K562 (cell line): ENCODE data around the gene NTM. TPM values are rescaled to one million over a fixed set of nuclear protein-coding genes. Genes with fewer than 3 reads are reported as not detected.

Experiments used
- ATAC-seq: fragments of 200-7000 bp; cut with Tn5 transposase; 3 replicates; pipeline ENCODE4 v1.9.1; 2020; ENCODE audit warnings: moderate library complexity
- BruUV-seq: library from RNA; stranded (reverse); fragments of 400-500 nt; replicated peaks from 2 replicates; lab custom pipeline; 2021; lab: Mats Ljungman, UMichigan
- CTCF ChIA-PET: fragments of 300-600 bp; formaldehyde crosslinking; extraction: SDS; loops from one replicate; lab custom pipeline; 2021; ENCODE audit warnings: low intra/inter-chr PET ratio; lab: Yijun Ruan, JAX
- POLR2A ChIA-PET: fragments of 300-600, 350-650 bp; sonication (Branson Sonifier 250); formaldehyde crosslinking; extraction: SDS; loops from one replicate; lab custom pipeline; 2021; ENCODE audit warnings: antibody characterized with exemption, inconsistent platforms; lab: Yijun Ruan, JAX
- DNase-seq, 4 experiments: peaks; one replicate each; pipeline versions ENCODE4 v3.0.0 to v3.0.0-alpha.2; 2011 to 2018; ENCODE audit warnings: low spot score in 3 of 4, mixed read lengths in 3 of 4; ENCODE audit errors: extremely low read depth in 1 of 4
- FAIRE-seq: peaks from 2 replicates; lab custom pipeline; 2011; peaks lifted over from hg19 to GRCh38; lab: Jason Lieb, UNC
- H2AFZ ChIP-seq: 2 replicates; pipeline ENCODE4 v1.6.0; 2011; ENCODE audit warnings: low read depth, low read length, control low read depth, inconsistent platforms
- H3K27ac ChIP-seq: fragments of 200-600 bp; 3 replicates; pipeline ENCODE4 v1.8.0; 2011; ENCODE audit warnings: low read depth, mild to moderate bottlenecking, control low read depth, inconsistent platforms, low read length, moderate library complexity, mixed read lengths; ENCODE audit errors: extremely low read depth
- H3K27me3 ChIP-seq, 2 experiments: fragments of 300-600 bp in 1 of 2; 2 replicates in 1 of 2; 3 replicates in 1 of 2; pipeline versions ENCODE4 v1.6.0 to v1.8.0; 2011; ENCODE audit warnings: inconsistent platforms in 2 of 2, low read length in 2 of 2, mild to moderate bottlenecking in 1 of 2, mixed read lengths in 1 of 2, moderate library complexity in 1 of 2; ENCODE audit not compliant: control insufficient read depth in 2 of 2, insufficient read depth in 2 of 2
- H3K36me3 ChIP-seq: fragments of 300-600 bp; 3 replicates; pipeline ENCODE4 v1.8.0; 2011; ENCODE audit warnings: mild to moderate bottlenecking, low read length, inconsistent platforms; ENCODE audit not compliant: control insufficient read depth, insufficient read depth
- H3K4me1 ChIP-seq, 2 experiments: fragments of 200-600 bp in 1 of 2; replicated peaks in 1 of 2; 2 replicates in 1 of 2; 3 replicates in 1 of 2; pipeline versions ENCODE4 v1.5.1 to v1.8.0; 2011; ENCODE audit warnings: inconsistent platforms in 2 of 2, low read length in 2 of 2, mild to moderate bottlenecking in 1 of 2, mixed read lengths in 1 of 2, moderate library complexity in 1 of 2; ENCODE audit not compliant: control insufficient read depth in 2 of 2, insufficient read depth in 2 of 2
- H3K4me2 ChIP-seq: 2 replicates; pipeline ENCODE4 v1.6.1; 2011; ENCODE audit warnings: low read length, control low read depth, inconsistent platforms, mixed read lengths; ENCODE audit not compliant: insufficient read depth
- H3K4me3 ChIP-seq: fragments of 200-600 bp; sonication (generic), shearing (Covaris generic); 2 replicates; pipeline ENCODE4 v1.5.1; 2016; ENCODE audit warnings: control low read depth, inconsistent platforms
- H3K79me2 ChIP-seq: fragments of 200-600 bp; 3 replicates; pipeline ENCODE4 v1.8.0; 2011; ENCODE audit warnings: low read length, inconsistent platforms; ENCODE audit not compliant: control insufficient read depth, insufficient read depth
- H3K9ac ChIP-seq, 2 experiments: 2 replicates each; pipeline versions ENCODE4 v1.6.0 to v1.6.1; 2011; ENCODE audit warnings: low read depth in 2 of 2, low read length in 2 of 2, control low read depth in 1 of 2, inconsistent platforms in 1 of 2, mild to moderate bottlenecking in 1 of 2, mixed read lengths in 1 of 2; ENCODE audit not compliant: insufficient read depth in 1 of 2
- H3K9me1 ChIP-seq: one replicate; pipeline ENCODE4 v1.6.0; 2011; ENCODE audit warnings: inconsistent platforms, mild to moderate bottlenecking, low read length, moderate library complexity; ENCODE audit not compliant: control insufficient read depth, insufficient read depth
- H3K9me3 ChIP-seq: replicated peaks from 2 replicates; pipeline ENCODE4 v1.5.1; 2011; ENCODE audit warnings: low read depth, low read length, inconsistent platforms; ENCODE audit not compliant: control insufficient read depth, insufficient read depth
- H4K20me1 ChIP-seq: replicated peaks from 2 replicates; pipeline ENCODE4 v1.6.1; 2011; ENCODE audit warnings: low read length, inconsistent platforms, mixed read lengths; ENCODE audit not compliant: control insufficient read depth, insufficient read depth
- ADNP ChIP-seq: fragments of 200-800 bp; sonication (Bioruptor generic); IDR thresholded peaks from 2 replicates; pipeline ENCODE4 v1.6.1; 2016; ENCODE audit warnings: missing genetic modification characterization, missing compliant biosample characterization
- FOXP4 ChIP-seq: sonication (generic); formaldehyde crosslinking; IDR thresholded peaks from 2 replicates; pipeline ENCODE4 v1.8.0; 2022; ENCODE audit warnings: mild to moderate bottlenecking, missing genetic modification reagents, borderline replicate concordance
- MCM3 ChIP-seq: fragments of 450-650 bp; IDR thresholded peaks from 2 replicates; pipeline ENCODE4 v1.6.1; 2016
- MTA1 ChIP-seq: fragments of 450-650 bp; IDR thresholded peaks from 2 replicates; pipeline ENCODE4 v1.6.1; 2017; ENCODE audit warnings: borderline replicate concordance
- MTA3 ChIP-seq: fragments of 450-650 bp; formaldehyde crosslinking; IDR thresholded peaks from 2 replicates; pipeline ENCODE4 v1.6.1; 2017; ENCODE audit warnings: mild to moderate bottlenecking, borderline replicate concordance
- NCOA1 ChIP-seq: fragments of 450-650 bp; IDR thresholded peaks from 2 replicates; pipeline ENCODE4 v1.6.1; 2016; ENCODE audit warnings: low read depth
- PRDM10 ChIP-seq: fragments of 450-650 bp; IDR thresholded peaks from 2 replicates; pipeline ENCODE4 v1.6.1; 2018; ENCODE audit not compliant: partially characterized antibody
- PTRF ChIP-seq: fragments of 450-650 bp; IDR thresholded peaks from 2 replicates; pipeline ENCODE4 v1.6.1; 2016; ENCODE audit warnings: mild to moderate bottlenecking, missing genetic modification characterization, missing compliant biosample characterization
- SMAD2 ChIP-seq: fragments of 150-350 bp; IDR thresholded peaks from 2 replicates; pipeline ENCODE4 v1.6.1; 2014; ENCODE audit warnings: low read depth, mild to moderate bottlenecking, low read length
- SP1 ChIP-seq: sonication (generic); formaldehyde crosslinking; IDR thresholded peaks from 2 replicates; pipeline ENCODE4 v1.8.1; 2022; ENCODE audit warnings: mild to moderate bottlenecking, missing genetic modification reagents
- SRSF3 ChIP-seq: fragments of 200-400 bp; formaldehyde crosslinking; IDR thresholded peaks from 2 replicates; pipeline ENCODE4 v1.6.1; 2016; ENCODE audit warnings: mild to moderate bottlenecking, low read length, moderate library complexity; ENCODE audit not compliant: insufficient read depth
- STAT5A ChIP-seq: IDR thresholded peaks from 2 replicates; pipeline ENCODE4 v1.6.1; 2012; ENCODE audit warnings: low read length, inconsistent platforms, borderline replicate concordance
- ZBTB17 ChIP-seq: fragments of 450-650 bp; formaldehyde crosslinking; IDR thresholded peaks from 2 replicates; pipeline ENCODE4 v1.4.0; 2020; ENCODE audit warnings: mild to moderate bottlenecking
- ZNF165 ChIP-seq: fragments of 250-450 bp; sonication (Bioruptor Pico); IDR thresholded peaks from 2 replicates; pipeline ENCODE4 v1.4.0; 2020; ENCODE audit warnings: borderline replicate concordance
- ZNF324 ChIP-seq: fragments of 250-450 bp; sonication (Bioruptor Pico); IDR thresholded peaks from 2 replicates; pipeline ENCODE4 v1.4.0; 2020; ENCODE audit warnings: mild to moderate bottlenecking
- ZNF551 ChIP-seq: fragments of 250-450 bp; sonication (Bioruptor Pico); IDR thresholded peaks from 2 replicates; pipeline ENCODE4 v1.5.0; 2021; ENCODE audit warnings: mild to moderate bottlenecking, moderate library complexity
- ZNF655 ChIP-seq: fragments of 250-450 bp; sonication (Bioruptor Pico); IDR thresholded peaks from 2 replicates; pipeline ENCODE4 v1.5.0; 2021
- WGBS: fragments of 100-300 bp; shearing (Covaris generic); methylation state at CpG from one replicate; pipeline ENCODE4 v1.1.6; 2016; ENCODE audit warnings: low coverage, mixed read lengths; ENCODE audit not compliant: insufficient coverage; ENCODE audit errors: missing lambda C conversion rate; 5-methylcytosine and 5-hydroxymethylcytosine counted together
- in situ Hi-C: fragments of 300-500 bp; cut with MboI; formaldehyde crosslinking; loops from 4 replicates; pipeline ENCODE4 v1.15.0; 2018; ENCODE audit warnings: inconsistent platforms, mixed read lengths
- intact Hi-C: fragments of 100-400 bp; cut with micrococcal nuclease; formaldehyde crosslinking; loops from 2 replicates; pipeline ENCODE4 v1.14.2; 2022
- polyA plus RNA-seq, 8 experiments: library from polyadenylated mRNA; depleted of rRNA in 4 of 8; stranded (reverse) in 5 of 8; unstranded in 3 of 8; fragments of >200 nt; fragmentation: Nextera tagmentation in 2 of 8; fragmentation: Illumina TruSeq in 1 of 8; extraction: Ambion mirVana in 2 of 8; extraction: Trizol in 1 of 8; gene quantifications; 2 replicates each; pipeline versions ENCODE4 v1.2.1 to v1.2.3, GENCODE V29; 2011 to 2014; ENCODE audit warnings: inconsistent platforms in 1 of 8, missing spikeins in 1 of 8
- total RNA-seq, 7 experiments: library from RNA; depleted of rRNA in 6 of 7; stranded (reverse); fragments of >200 nt in 6 of 7; fragmentation: Illumina TruSeq in 2 of 7; extraction: Trizol in 2 of 7; gene quantifications; 2 replicates each; pipeline versions ENCODE4 v1.2.1 to v1.2.3, GENCODE V29; 2011 to 2021; ENCODE audit warnings: low replicate concordance in 1 of 7

NTM gene
- total and polyA plus RNA-seq, 9 of the 15 experiments (the other 6 are each of a cell fraction or from before 2014, with no cell fraction given) = not detected

- TF ChIP-seq NCOA1 = no peak
- no peak for TF ChIP-seq ZNF165
- no peak for TF ChIP-seq PTRF (tag)
- TF ChIP-seq ZNF655 (CRISPR knock-in tag) = no peak
Observed at GRCh38 chr11:131425285-131425684, 54.9 kb downstream of the NTM start (continued).

GRCh38 chr11:131428853-131429252, 58.4 kb downstream of the NTM start:
- ATAC-seq = no peak
- Histone ChIP-seq H3K4me2 (no peak overlapping the region), H2AFZ (no peak overlapping the region), H3K36me3 (no peaks in the 10 kb centered on the region), H3K9ac (no peak overlapping the region), H3K4me1 (no peaks in the 10 kb centered on the region), H4K20me1 (no peaks in the 10 kb centered on the region), H3K9me1 (no peaks in the 10 kb centered on the region), H3K9me3 (no peaks in the 10 kb centered on the region), H3K27me3 (no peaks in the 10 kb centered on the region), H3K79me2 (no peaks in the 10 kb centered on the region), H3K4me3 (no peak overlapping the region), H3K27ac (no peak overlapping the region)
- BruUV-seq = no TSS peak
- in situ Hi-C loops = no loop called here
- ChIA-PET CTCF (no interaction called here), POLR2A (interaction anchor here (0.8 kb wide), 1 partner anchor 337 kb away, joined by 3 read pairs; no protein-coding TSS in a partner anchor)
- 0% methylated on average over 5 of the region's 5 CpGs for WGBS
- no peak for DNase-seq
- intact Hi-C loops = no loop called here
- FAIRE-seq = no peak
- no peak for TF ChIP-seq ADNP
- no peak for TF ChIP-seq FOXP4 (CRISPR knock-in tag)
- no peak for TF ChIP-seq SP1
- no peak for TF ChIP-seq MTA1
- TF ChIP-seq ZBTB17 (CRISPR knock-in tag) = no peak
- TF ChIP-seq MTA3 = no peak
- no peak for TF ChIP-seq MCM3
- no peak for TF ChIP-seq SMAD2
- no peak for TF ChIP-seq PRDM10
- no peak for TF ChIP-seq STAT5A
- no peak for TF ChIP-seq ZNF324 (CRISPR knock-in tag)
- no peak for TF ChIP-seq ZNF551 (CRISPR knock-in tag)
- no peak for TF ChIP-seq SRSF3
